ENCODE measurements around the gene GMEB1. TPM values are rescaled to one million over a fixed set of nuclear protein-coding genes. Genes with fewer than 3 reads are reported as not detected.
"Not testable (repeated sequence)": the region's sequence is repeated elsewhere in the genome, so short reads cannot be mapped to it uniquely, and the experiment has no call there.

GMEB1 gene
- polyA plus RNA-seq, 3 donors from 2014 or later: 13.4 to 29.2 (median 15.3) TPM

DNA sequence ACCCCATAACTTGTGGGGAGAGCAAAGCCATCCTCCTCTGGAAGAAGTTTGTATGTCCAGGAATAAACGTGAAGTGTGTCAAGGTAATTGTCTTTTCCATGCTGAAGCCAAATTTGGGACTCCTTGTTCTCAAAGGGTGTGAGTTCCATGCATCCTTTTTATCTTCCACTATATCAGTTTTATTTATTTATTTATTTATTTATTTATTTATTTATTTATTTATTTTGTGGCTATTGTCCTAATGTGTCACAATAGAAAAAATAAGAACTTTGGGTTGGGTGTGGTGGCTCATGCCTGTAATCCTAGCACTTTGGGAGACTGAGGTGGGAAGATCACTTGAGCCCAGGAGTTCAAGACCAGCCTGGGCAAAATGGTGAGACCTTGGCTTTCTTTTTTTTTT lies 23.0 kb downstream of the GMEB1 start:
- not testable (repeated sequence) for H3K4me1 Mint-ChIP-seq; H3K4me3 Mint-ChIP-seq; H3K9me3 Mint-ChIP-seq; DNase-seq; H3K27me3 Mint-ChIP-seq (ENCODE audit: low read depth in 3 of 3)
- Mint-ChIP-seq H3K36me3 (peaks cover 9 to 25% (median 14%) of the 10 kb centered on the region in 3 donors), H3K27ac (peak overlapping the region in 1 of 6 donors; percentile 12)

GRCh38 chr1:28703629-28704028 lies 35.0 kb downstream of the GMEB1 start:
- no peak overlapping the region for H3K27ac Mint-ChIP-seq
- H3K36me3 Mint-ChIP-seq: peaks cover 20 to 38% (median 27%) of the 10 kb centered on the region in 3 donors
- H3K4me3 Mint-ChIP-seq: no peak overlapping the region
- peaks cover 0 to 2% of the 10 kb centered on the region in 2 donors for H3K4me1 Mint-ChIP-seq
- H3K27me3 Mint-ChIP-seq (ENCODE audit: low read depth in 3 of 3): peaks cover 0 to 3% (median 0%) of the 10 kb centered on the region in 3 donors
- DNase-seq: no peak
- H3K9me3 Mint-ChIP-seq: no peaks in the 10 kb centered on the region

DNA sequence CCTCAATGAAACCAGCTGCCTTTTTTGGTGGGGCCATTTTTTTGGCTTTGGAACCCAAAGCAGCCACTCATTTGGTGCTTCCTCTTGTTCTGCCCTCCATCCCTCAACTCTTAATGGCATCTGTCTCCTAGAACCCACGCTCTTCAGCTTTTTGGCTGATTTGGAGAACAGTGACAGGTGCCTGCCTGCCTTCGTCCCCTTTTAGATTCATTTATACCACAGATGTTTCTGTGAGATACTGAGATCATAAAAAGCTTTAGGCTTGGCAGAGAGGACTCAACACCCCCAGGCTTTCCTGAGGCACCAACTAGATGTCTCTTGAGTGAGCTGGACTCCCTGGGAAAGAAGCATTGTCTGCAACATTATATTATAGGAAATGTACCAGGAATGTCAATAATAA lies 47.8 kb downstream of the GMEB1 start:
- H3K27me3 Mint-ChIP-seq (ENCODE audit: low read depth in 3 of 3): no peaks in the 10 kb centered on the region
- DNase-seq: no peak
- no peak overlapping the region for H3K4me3 Mint-ChIP-seq
- H3K4me1 Mint-ChIP-seq: peaks cover 0 to 7% of the 10 kb centered on the region in 2 donors
- peak overlapping the region in 2 of 6 donors; percentile 21 to 56 for H3K27ac Mint-ChIP-seq
- no peaks in the 10 kb centered on the region for H3K9me3 Mint-ChIP-seq
- peaks cover 0 to 26% (median 11%) of the 10 kb centered on the region in 3 donors for H3K36me3 Mint-ChIP-seq

- Mint-ChIP-seq H3K36me3 (peaks cover 0 to 18% (median 11%) of the 10 kb centered on the region in 3 donors), H3K4me3 (no peak overlapping the region), H3K4me1 (peaks cover 0 to 7% of the 10 kb centered on the region in 2 donors), H3K27ac (peak overlapping the region in 2 of 6 donors; percentile 7 to 28), H3K27me3 (ENCODE audit: low read depth in 3 of 3) (no peaks in the 10 kb centered on the region), H3K9me3 (no peaks in the 10 kb centered on the region)
- no peak for DNase-seq
Measured at GRCh38 chr1:28718166-28718565, 49.6 kb downstream of the GMEB1 start.

GRCh38 chr1:28718586-28719331 lies 50.2 kb downstream of the GMEB1 start:
- Mint-ChIP-seq H3K27ac (peak overlapping the region; percentile 2 to 64 (median 36)), H3K4me3 (no peak overlapping the region), H3K27me3 (ENCODE audit: low read depth in 3 of 3) (no peaks in the 10 kb centered on the region), H3K9me3 (no peaks in the 10 kb centered on the region), H3K36me3 (peaks cover 0 to 12% (median 9%) of the 10 kb centered on the region in 3 donors), H3K4me1 (peaks cover 0 to 7% of the 10 kb centered on the region in 2 donors)
- DNase-seq: no peak

DNA sequence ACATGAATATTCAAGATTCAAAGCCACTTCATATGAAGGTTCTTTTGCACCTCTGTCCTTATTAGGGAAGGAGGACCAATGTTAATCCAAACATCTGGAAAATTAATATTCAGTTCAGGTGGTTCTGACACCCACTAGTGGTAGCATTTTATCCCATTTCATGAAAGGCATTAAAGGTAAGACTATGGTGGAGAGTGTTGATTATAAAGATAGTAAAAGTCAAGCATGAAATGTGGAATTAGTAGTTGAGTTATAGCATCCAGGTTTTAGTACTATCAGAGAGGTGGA lies 50.7 kb downstream of the GMEB1 start:
- DNase-seq: no peak
- H3K27ac Mint-ChIP-seq: peak overlapping the region in 5 of 6 donors; percentile 2 to 64 (median 22)
- no peak overlapping the region for H3K4me3 Mint-ChIP-seq

DNA sequence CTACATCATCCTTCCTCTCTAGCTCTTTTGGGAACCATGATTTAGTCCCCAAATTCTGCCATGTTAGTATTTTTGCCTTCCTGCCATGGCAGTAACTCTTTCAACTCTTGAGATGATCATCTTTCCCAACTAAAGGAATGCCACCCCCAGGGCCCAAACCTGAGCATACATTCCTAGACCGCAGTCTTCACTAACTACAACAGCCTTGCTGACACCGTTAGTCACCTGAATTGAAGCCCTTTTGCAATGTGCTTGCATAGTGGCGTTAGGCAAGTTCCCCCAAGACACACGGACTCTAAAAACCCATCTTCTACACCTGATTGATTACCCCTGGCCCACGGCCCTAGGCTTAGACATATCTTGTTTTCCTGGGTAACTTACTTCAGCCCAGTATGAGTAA lies 51.8 kb downstream of the GMEB1 start:
- DNase-seq: no peak
- Mint-ChIP-seq H3K27me3 (ENCODE audit: low read depth in 3 of 3) (peaks cover 0 to 3% (median 0%) of the 10 kb centered on the region in 3 donors), H3K27ac (peak overlapping the region in 2 of 6 donors; percentile 67 to 69), H3K36me3 (no peaks in the 10 kb centered on the region), H3K4me1 (no peaks in the 10 kb centered on the region), H3K4me3 (no peak overlapping the region), H3K9me3 (no peaks in the 10 kb centered on the region)

More for the DNA sequence above, 50.7 kb downstream of the GMEB1 start:
- Mint-ChIP-seq H3K36me3 (peaks cover 0 to 7% (median 4%) of the 10 kb centered on the region in 3 donors), H3K9me3 (no peaks in the 10 kb centered on the region), H3K27me3 (ENCODE audit: low read depth in 3 of 3) (no peaks in the 10 kb centered on the region), H3K4me1 (peaks cover 0 to 7% of the 10 kb centered on the region in 2 donors)

- not testable (repeated sequence) for H3K4me3 Mint-ChIP-seq; H3K9me3 Mint-ChIP-seq; H3K27me3 Mint-ChIP-seq (ENCODE audit: low read depth in 3 of 3); H3K27ac Mint-ChIP-seq; H3K4me1 Mint-ChIP-seq; H3K36me3 Mint-ChIP-seq; DNase-seq
Measured at GRCh38 chr1:28721927-28722326, 53.3 kb downstream of the GMEB1 start.

DNA sequence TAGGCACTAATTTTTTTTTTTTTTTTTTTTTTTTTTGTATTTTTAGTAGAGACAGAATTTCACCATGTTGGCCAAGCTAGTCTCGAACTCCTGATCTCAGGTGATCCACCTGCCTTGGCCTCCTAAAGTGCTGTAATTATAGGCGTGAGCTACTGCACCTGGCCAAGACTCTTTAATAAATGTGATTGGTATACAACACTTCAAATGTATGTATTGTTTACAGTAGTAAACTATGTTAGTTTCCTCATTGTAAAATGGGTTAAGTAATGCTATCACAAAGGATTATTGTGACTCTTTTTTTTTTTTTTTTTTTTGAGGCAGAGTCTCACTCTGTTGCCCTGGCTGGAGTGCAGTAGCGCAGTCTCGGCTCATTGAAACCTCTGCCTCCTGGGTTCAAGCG lies 56.8 kb downstream of the GMEB1 start:
- not testable (repeated sequence) for H3K4me3 Mint-ChIP-seq; H3K9me3 Mint-ChIP-seq; DNase-seq; H3K4me1 Mint-ChIP-seq; H3K36me3 Mint-ChIP-seq; H3K27me3 Mint-ChIP-seq (ENCODE audit: low read depth in 3 of 3); H3K27ac Mint-ChIP-seq

GRCh38 chr1:28735961-28736449 lies 67.4 kb downstream of the GMEB1 start:
- DNase-seq: no peak
- H3K27ac Mint-ChIP-seq: peak overlapping the region; percentile 88 to 98 (median 93)
- peaks cover 4 to 7% (median 6%) of the 10 kb centered on the region in 3 donors for H3K27me3 Mint-ChIP-seq (ENCODE audit: low read depth in 3 of 3)
- peaks cover 6 to 14% (median 10%) of the 10 kb centered on the region in 3 donors for H3K36me3 Mint-ChIP-seq
- H3K4me3 Mint-ChIP-seq: peak overlapping the region; percentile 96 to 99 (median 97)
- H3K4me1 Mint-ChIP-seq: peaks cover 29 to 38% of the 10 kb centered on the region in 2 donors
- no peaks in the 10 kb centered on the region for H3K9me3 Mint-ChIP-seq

DNA sequence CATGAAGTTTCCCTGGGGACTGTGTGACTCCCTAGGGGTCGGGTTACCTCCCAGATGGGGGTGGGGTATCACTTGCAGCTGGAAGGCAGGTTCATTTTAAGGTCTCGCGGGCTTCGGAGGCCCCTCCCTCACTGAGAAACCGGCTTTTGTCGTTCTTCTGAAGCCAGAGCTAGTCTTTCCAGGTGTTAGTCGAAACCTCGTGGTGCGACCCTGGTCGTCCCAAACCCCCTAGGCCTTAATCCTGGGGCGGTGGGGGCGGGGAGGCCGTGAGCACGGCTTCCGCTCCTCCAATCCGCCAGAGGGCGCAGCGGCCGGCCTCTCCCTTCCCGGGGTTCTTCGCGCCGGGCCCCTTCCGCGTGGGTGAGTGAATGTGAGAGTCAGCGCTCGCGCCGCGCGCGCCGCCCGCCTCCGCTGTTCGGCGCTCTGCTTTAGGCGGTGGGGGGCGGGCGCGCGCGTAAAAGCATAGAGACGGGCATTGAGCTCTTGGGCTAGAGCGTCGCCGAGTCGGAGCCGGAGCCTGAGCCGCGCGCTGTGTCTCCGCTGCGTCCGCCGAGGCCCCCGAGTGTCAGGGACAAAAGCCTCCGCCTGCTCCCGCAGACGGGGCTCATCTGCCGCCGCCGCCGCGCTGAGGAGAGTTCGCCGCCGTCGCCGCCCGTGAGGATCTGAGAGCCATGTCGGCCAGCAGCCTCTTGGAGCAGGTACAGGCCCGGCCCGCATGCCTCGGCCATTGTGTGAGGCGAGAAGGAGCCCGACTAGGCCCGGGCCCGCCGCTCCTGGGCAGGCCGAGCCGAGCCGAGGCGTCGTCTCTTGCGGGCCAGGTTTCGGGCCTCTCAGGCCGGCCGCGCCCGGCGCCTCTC lies 68.1 kb downstream of the GMEB1 start, which contains the start of gene YTHDF2:
Gene YTHDF2, plus strand, starts transcription at position 491 of the 857 bp plus-strand sequence. Its CDS starts 181 bp downstream, at position 672.
- H3K9me3 Mint-ChIP-seq: no peaks in the 10 kb centered on the region
- H3K27me3 Mint-ChIP-seq (ENCODE audit: low read depth in 3 of 3): peaks cover 4 to 7% (median 6%) of the 10 kb centered on the region in 3 donors
- peak; percentile 96 to 98 (median 98) for DNase-seq
- H3K27ac Mint-ChIP-seq: peak within 1 kb of the TSS; percentile 92 to 98 (median 94)
- H3K4me3 Mint-ChIP-seq: peak within 1 kb of the TSS; percentile 96 to 99 (median 97)
- peaks cover 31 to 42% of the 10 kb centered on the region in 2 donors for H3K4me1 Mint-ChIP-seq
- peaks cover 6 to 17% (median 10%) of the 10 kb centered on the region in 3 donors for H3K36me3 Mint-ChIP-seq

DNA sequence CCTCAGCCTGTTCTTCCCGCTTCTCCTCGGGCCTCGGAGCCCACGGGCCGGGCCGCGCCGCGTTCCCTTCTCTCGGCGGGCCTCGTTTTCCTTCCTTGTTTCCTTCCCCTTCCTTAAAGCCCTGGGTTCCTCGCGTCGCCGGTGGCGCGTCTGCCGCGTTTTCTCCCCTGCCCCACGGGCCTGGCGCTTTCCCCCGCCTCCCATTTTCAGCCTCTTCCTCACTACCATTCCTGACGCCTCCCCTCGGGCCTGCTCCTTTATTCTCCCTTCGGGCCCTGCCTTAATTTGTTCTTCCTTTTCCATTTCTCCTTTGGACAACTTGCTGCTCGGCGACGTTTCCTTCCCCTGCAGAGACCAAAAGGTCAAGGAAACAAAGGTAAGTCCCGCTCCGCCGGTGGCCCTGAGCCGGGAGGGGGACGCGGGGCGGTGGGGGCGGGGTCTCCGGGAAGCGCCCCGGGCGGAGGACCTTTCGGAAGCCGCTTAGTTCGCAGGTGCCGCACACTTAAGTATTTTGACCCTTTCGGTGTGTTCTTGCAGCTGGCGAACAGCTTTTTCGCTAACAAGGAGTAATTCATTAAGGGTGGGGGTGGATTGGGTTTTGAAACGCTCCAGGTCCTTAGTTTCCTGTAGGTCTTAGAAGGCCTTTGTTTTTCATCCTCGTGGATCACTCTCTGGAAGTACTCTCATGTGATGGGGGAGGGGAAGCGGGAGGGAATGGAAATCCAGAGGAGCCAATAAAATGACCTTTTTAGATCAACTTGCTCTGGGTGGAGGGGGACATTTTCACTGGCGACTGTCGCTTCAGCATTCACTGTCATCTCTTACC lies 68.9 kb downstream of the GMEB1 start:
- Mint-ChIP-seq H3K9me3 (no peaks in the 10 kb centered on the region), H3K27ac (peak overlapping the region; percentile 92 to 98 (median 94)), H3K36me3 (peaks cover 3 to 23% (median 14%) of the 10 kb centered on the region in 3 donors), H3K4me1 (peaks cover 34 to 51% of the 10 kb centered on the region in 2 donors), H3K4me3 (peak overlapping the region; percentile 96 to 99 (median 97)), H3K27me3 (ENCODE audit: low read depth in 3 of 3) (peaks cover 4 to 6% (median 6%) of the 10 kb centered on the region in 3 donors)
- DNase-seq: peak in 1 of 3 donors; percentile 33

DNA sequence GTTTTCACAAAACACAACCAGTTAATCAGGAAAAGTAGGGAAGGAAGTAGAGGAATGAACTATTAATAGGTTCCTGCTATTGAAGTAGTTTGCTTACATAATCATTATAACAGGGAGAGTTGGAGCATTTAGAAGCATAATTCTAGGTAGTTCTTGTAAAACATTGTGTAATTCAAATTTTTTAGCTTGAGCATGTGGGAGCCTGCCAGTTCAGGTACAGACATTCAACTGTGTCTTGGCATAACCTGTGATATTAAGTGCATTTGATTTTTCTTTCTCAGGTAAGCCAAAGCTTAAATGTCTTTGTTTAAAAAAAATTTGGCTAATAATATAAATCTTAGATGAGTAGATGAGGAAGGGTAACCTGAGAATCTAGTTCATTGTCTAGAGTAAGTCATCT lies 71.5 kb downstream of the GMEB1 start:
- Mint-ChIP-seq H3K27me3 (ENCODE audit: low read depth in 3 of 3) (peaks cover 4 to 6% (median 6%) of the 10 kb centered on the region in 3 donors), H3K27ac (peak overlapping the region in 4 of 6 donors; percentile 17 to 50 (median 26)), H3K9me3 (no peaks in the 10 kb centered on the region), H3K4me1 (peaks cover 56 to 77% of the 10 kb centered on the region in 2 donors), H3K36me3 (peaks cover 6 to 48% (median 31%) of the 10 kb centered on the region in 3 donors), H3K4me3 (peak overlapping the region in 1 of 5 donors; percentile 10)
- no peak for DNase-seq

All from immature natural killer cell (primary cell).